ENCODE measurements around the gene LRRIQ3. TPM values are rescaled to one million over a fixed set of nuclear protein-coding genes. Genes with fewer than 3 reads are reported as not detected.

The LRRIQ3 gene
- total and polyA plus RNA-seq, 10 of the 15 experiments (the other 5 are each of a cell fraction or from before 2014, with no cell fraction given): 1.1 to 5.1 (median 2.7) TPM

DNA sequence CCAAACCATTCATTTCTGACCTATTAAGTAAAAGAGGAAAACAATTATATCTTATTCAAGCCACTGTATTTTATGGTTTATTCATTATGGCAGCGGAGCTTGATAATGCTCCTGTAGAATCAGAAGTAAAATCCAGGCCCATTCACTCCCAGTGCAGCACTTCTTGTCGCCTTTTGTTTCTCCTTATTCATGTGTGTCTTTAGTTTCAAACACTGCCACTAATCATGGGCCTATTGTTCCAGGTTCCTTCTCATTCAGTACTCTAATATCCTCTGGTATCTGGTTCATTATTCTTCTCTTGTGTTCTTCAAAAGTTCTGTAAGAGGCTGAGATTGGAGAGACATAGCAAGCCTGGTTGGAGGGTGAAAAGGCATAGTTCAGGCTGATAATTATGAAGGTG is 218.3 kb downstream of the LRRIQ3 start (continued):
- TF ChIP-seq ZBTB4 (CRISPR knock-in tag; IDR thresholded peaks at IDR 0.05) (no peak), SMC3 (IDR thresholded peaks at IDR 0.05; ENCODE audit: borderline replicate concordance, low read length) (no peak), DPF2 (IDR thresholded peaks at IDR 0.05) (no peak), SPI1 (IDR thresholded peaks at IDR 0.05; ENCODE audit: borderline replicate concordance, insufficient read depth, low read depth, low read length) (no peak), YBX1 (IDR thresholded peaks at IDR 0.05) (no peak), ZBTB40 (IDR thresholded peaks at IDR 0.05; ENCODE audit: borderline replicate concordance) (no peak), HCFC1 (IDR thresholded peaks at IDR 0.05; ENCODE audit: low read length) (no peak), ZNF592 (IDR thresholded peaks at IDR 0.05) (no peak), CREM (IDR thresholded peaks at IDR 0.05; ENCODE audit: low read depth) (no peak), CTCF (IDR thresholded peaks at IDR 0.05 in 2 of 3, conservative IDR thresholded peaks at IDR 0.05 in 1 of 3; ENCODE audit: control insufficient read depth in 2 of 3, extremely low read depth in 1 of 3, insufficient read depth in 1 of 3, low read depth in 3 of 3, low read length in 3 of 3) (no peak)
